HK-2 (cell line): ENCODE data around the gene ZC3H11A.
A peak's percentile ranks its signal among the peaks of the same experiment; 100 is the strongest.
"Not testable (repeated sequence)": the region's sequence is repeated elsewhere in the genome, so short reads cannot be mapped to it uniquely, and the experiment has no call there.

Source experiments
- DNase-seq: peaks from one replicate; pipeline ENCODE4 v3.0.0-alpha.2; 2018; ENCODE audit not compliant: unreplicated experiment

ZC3H11A gene

GRCh38 chr1:203795441-203796235 is at the start of gene ZC3H11A, which contains the start of gene ZBED6:
Gene ZC3H11A, plus strand, starts transcription at chr1:203795623. Its CDS starts 21,448 bp downstream, at chr1:203817071.
Gene ZBED6, plus strand, starts transcription at chr1:203795623. Its CDS starts 1,900 bp downstream, at chr1:203797523.
- DNase-seq, result peak; percentile 99

DNA sequence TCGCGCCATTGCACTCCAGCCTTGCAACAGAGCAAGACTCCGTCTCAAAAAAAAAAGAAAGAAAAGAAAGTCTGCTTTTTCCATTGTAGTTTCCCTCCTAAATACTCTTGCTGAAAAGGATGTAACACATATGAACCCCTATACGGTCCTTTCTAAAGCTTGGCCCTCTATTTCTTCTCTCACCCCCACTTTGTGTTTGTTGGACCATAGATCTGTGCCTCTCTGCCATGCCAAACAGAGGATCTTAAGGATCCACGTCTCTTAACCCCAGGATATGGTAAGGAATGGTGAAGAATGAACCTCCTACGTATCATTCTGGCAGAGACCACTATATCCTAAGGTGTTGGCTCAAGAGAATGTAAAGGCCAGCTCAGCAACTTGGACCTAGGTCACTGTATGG is 49.1 kb upstream of the ZC3H11A start:
- DNase-seq, result no peak

- no peak for DNase-seq
Observed at GRCh38 chr1:203751051-203751450, 44.4 kb upstream of the ZC3H11A start.

- DNase-seq, result not testable (repeated sequence)
Observed at GRCh38 chr1:203751618-203752361, 43.6 kb upstream of the ZC3H11A start.

DNA sequence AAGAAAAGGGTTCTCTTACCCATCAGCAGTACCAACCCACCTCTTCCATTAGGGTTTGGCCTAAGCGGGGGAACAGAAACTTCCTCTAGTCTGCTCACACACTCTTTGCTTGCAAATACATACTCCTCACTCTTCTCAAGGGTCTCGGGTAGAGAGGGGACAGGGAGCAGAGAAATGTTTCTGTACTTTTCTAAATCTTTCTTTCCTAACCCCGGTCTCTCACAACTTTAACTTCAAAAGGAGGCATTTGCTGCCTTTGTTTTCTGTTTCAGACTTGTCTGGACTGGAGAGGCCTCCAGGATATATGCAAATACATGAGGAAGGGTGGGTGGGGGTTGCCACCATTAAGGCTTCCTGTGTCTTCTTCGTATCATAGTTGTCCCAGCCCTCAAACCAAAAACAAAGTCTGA is 41.0 kb upstream of the ZC3H11A start:
- no peak for DNase-seq

- no peak for DNase-seq
Observed at GRCh38 chr1:203756036-203756435, 39.4 kb upstream of the ZC3H11A start.

GRCh38 chr1:203758749-203759148 is 36.7 kb upstream of the ZC3H11A start:
- not testable (repeated sequence) for DNase-seq

DNA sequence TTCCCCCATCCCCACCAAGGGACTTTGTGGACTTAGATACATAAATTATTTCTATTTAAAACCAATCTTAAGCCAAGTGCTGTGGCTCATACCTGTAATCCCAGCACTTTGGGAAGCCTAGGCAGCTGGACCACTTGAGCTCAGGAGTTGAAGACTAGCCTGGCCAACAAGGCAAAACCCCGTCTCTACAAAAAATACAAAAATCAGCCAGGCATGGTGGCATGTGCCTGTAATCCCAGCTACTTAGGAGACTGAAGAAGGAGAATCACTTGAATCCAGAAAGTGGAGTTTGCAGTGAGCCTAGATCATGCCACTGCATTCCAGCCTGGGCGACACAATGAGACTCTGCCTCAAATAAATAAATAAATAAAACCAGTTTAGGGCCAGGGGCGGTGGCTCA is 34.9 kb upstream of the ZC3H11A start:
- DNase-seq, result no peak

DNA sequence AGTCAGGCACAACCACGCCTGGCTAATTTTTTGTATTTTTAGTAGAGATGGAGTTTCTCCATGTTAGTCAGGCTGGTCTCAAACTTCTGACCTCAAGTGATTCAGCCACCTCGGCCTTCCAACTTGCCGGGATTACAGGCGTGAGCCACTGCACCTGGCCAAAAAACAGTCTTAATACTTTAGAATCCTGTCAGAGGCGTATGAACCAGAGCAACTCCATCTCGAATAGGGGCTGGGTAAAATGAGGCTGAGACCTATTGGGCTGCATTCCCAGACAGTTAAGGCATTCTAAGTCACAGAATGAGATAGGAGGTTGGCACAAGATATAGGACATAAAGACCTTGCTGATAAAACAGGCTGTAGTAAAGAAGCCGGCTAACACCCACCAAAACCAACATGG is 33.5 kb upstream of the ZC3H11A start:
- DNase-seq, result not testable (repeated sequence)

DNA sequence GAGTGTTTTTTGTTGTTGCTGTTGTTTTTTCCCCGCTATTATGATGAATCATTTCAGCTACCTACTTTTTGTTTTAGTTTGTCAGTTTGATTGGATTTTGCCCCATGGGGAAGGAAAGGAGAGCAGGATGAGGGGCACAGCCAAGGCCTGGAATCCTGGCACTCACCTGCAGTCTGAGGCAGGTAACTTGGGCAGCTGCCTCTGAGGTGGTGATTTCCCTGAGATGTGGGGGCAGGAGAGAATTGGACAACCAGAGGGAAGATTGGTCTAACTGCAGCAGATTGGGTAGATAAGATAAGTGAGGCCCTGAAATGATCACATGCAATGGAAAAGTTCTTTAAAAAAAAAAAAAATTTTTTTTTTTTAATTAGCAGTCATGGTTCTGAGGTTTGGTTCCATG is 31.9 kb upstream of the ZC3H11A start:
- DNase-seq, result no peak

DNA sequence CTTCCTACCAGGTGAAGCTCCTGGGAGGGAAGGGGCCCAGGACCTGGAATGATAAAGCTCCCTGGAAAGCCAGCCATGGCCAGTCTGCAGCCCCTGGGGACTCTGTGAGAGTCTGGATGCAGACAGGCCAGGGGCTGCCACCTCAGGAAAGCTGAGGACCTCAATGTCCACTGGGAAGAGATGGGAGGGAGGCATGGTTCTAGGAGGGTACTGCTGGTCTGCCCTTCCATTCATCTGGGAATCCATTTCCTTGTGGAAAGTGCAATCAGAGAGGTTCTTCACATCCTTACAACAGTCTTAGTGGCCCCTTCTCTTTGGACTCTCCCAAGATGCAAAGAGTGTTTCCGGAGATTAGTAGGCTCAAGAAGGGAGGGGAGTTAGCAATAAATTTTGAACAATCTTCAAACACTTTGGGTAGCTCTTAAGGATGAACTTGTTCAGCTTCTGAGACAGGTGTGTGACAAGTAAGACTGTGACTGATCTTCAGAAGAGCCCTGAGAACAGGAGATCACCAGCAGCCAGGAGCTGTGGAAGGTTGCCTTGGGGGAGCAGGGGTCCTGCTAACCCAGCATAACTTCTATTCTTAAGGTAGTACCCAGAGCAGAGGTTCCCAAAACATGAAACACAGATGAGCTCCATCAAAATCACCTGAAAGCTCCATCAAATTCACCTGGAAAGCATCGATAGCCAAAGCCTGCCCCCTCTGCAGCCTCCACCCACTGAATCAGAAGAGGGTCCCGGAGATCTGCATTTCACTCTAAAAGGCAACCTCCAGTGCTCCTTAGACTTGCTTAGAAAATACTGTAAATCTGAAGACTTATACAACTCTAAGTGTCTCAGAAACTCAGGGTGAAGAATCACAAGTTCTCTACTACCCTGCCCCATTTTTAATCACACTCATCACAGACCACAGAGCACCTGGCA is 31.1 kb upstream of the ZC3H11A start:
- no peak for DNase-seq

GRCh38 chr1:203765029-203765837 is 30.2 kb upstream of the ZC3H11A start, which contains the start of gene LAX1:
Gene LAX1, plus strand, starts transcription at chr1:203765183. Its CDS starts 383 bp downstream, at chr1:203765566.
- DNase-seq, result no peak

DNA sequence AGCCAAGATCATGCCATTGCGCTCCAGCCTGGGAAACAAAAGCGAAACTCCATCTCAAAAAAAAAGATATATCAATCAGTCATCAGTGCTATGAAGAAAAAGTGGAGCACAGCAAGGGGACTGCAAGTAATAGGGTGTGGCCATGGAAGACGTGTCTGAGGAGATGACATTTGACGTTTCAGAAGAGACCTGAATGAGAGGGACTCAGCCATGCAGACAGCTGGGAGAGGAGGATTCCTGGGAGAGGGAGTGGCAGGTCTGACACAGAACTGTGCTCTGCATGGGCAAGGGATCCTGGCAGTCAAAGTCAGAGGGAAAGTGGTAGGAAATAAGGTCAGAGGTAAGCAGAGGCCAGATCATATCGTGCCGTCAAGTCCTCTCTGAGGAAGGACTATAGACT is 27.2 kb upstream of the ZC3H11A start:
- DNase-seq, result no peak

DNA sequence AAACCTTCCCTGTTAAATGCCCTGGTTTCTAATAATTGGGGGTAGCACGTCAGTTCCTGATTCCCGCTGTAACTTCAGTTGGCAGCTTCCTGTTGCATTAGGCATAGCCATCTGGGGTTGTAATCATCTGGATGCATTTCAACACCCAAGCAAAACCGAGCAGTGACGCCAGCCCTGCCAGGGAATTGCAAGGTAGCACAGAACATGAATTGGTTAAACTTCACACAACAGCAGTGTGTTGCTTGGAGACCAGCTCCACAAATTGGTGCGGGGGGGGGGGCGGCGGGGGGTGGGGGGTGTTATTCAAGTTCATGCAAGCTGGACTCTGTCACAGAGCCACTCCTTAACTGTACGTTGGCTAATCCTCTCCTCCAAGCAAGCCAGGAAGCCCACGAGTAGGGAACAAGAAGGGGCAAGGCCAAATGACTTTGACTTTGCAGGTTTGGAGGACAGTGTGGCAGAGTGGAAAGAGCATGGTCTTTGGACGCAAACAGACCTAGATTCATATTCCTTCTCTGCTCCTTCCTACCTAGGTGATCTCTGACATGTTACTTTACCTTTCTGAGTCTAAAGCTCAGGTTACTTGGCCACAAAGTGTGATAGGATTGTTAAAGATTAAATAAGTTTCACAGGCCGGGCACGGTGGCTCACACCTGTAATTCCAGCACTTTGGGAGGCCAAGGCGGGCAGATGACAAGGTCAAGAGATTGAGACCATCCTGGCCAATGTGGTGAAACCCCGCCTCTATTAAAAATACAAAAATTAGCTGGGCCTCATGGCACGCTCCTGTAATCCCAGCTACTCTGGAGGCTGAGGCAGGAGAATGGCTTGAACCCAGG is 25.7 kb upstream of the ZC3H11A start:
- peak; percentile 64 for DNase-seq

- no peak for DNase-seq
Observed at GRCh38 chr1:203771901-203772301, 23.5 kb upstream of the ZC3H11A start.

DNA sequence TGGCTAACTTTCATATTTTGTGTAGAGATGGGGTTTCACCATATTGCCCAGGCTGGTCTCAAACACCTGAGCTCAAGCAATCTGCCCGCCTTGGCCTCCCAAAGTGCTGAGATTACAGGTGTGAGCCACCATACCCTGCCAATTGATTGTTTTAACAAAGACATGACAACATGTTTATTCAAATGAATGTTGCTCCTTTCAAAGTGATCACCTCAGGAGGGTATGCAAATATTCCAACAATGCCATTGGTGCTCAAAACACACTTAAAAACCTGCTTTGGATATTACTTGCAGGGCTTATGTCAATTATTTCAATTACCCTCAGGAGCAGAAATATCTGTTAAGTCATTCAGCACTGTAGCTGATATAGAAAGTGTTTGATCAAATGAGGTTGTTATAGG is 22.6 kb upstream of the ZC3H11A start:
- no peak for DNase-seq

DNA sequence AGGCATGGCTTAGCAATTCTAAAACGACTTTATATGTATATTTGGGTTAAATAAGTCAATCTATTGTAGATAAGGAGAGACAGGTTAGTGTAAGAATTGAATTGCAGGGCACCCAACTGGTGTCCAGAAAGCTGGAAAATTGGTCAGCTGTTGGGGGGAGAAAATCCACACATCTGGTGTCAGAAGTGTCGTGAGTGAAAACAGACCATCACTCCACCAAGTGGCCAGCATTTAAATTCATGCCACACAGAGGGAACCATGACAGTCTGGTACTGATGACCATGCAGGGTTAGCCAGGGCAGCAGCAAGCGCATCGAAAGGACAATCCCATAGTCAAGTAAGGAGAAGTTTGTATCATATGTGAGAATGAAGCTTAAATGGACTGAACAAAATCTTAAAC is 18.8 kb upstream of the ZC3H11A start:
- no peak for DNase-seq

- no peak for DNase-seq
Observed at GRCh38 chr1:203777596-203777995, 17.8 kb upstream of the ZC3H11A start.

GRCh38 chr1:203778146-203778545 is 17.3 kb upstream of the ZC3H11A start:
- DNase-seq, result no peak

DNA sequence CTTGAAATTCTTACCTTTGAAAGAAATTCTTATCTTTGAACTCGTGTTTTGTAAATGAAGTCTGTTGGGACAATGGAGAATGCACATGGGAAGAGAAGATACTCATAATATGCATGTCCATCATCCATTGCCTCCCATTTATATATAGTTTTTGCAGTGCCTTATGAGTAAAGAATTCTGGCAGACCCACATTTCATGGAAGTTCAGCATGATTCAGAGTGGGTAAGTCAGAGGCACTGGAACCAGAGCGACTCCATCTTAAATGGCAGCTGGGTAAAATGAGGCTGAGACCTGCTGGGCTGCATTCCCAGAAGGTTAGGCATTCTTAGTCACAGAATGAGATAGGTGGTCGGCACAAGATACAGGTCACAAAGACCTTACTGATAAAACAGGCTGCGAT is 16.6 kb upstream of the ZC3H11A start:
- DNase-seq, result no peak
